Neural cell (in vitro differentiated cells): ENCODE data around the gene ZNF768. TPM values are rescaled to one million over a fixed set of nuclear protein-coding genes. Genes with fewer than 3 reads are reported as not detected.

ENCODE experiments used
- H2AFZ ChIP-seq: fragments of 200-600, 300-800 bp; sonication (generic), shearing (Covaris generic); 2 replicates; pipeline ENCODE4 v1.6.0; 2014; ENCODE audit warnings: low read depth, mild to moderate bottlenecking, antibody characterized with exemption, low read length, moderate library complexity
- H3F3A ChIP-seq: fragments of 200-600 bp; shearing (Covaris generic); 2 replicates; pipeline ENCODE4 v1.6.1; 2016; ENCODE audit warnings: mild to moderate bottlenecking, moderate library complexity, mixed read lengths, antibody characterized with exemption, low read length; ENCODE audit not compliant: insufficient read depth, poor library complexity, severe bottlenecking
- H3K27ac ChIP-seq: fragments of 200-600, 300-800 bp; sonication (generic), shearing (Covaris generic); 2 replicates; pipeline ENCODE4 v1.5.1; 2014; ENCODE audit warnings: mild to moderate bottlenecking, low read length, moderate library complexity
- H3K27me3 ChIP-seq: fragments of 300-800, 200-600 bp; sonication (generic), shearing (Covaris generic); 2 replicates; pipeline ENCODE4 v1.6.0; 2014; ENCODE audit warnings: mild to moderate bottlenecking, low read depth, low read length, moderate library complexity; ENCODE audit not compliant: insufficient read depth
- H3K36me3 ChIP-seq: fragments of 300-800, 200-600 bp; sonication (generic), shearing (Covaris generic); 2 replicates; pipeline ENCODE4 v1.5.1; 2014; ENCODE audit warnings: mild to moderate bottlenecking, antibody characterized with exemption, low read length, moderate library complexity; ENCODE audit not compliant: insufficient read depth
- H3K4me2 ChIP-seq: fragments of 300-800, 200-600 bp; sonication (generic), shearing (Covaris generic); 2 replicates; pipeline ENCODE4 v1.6.0; 2014; ENCODE audit warnings: mild to moderate bottlenecking, low read length
- H3K4me3 ChIP-seq: fragments of 300-800, 200-600 bp; sonication (generic), shearing (Covaris generic); 2 replicates; pipeline ENCODE4 v1.5.1; 2014; ENCODE audit warnings: mild to moderate bottlenecking, low read length, moderate library complexity
- H3K79me2 ChIP-seq: fragments of 200-600 bp; shearing (Covaris generic); replicated peaks from 2 replicates; pipeline ENCODE4 v1.6.0; 2014; ENCODE audit warnings: mild to moderate bottlenecking, low read length, moderate library complexity; ENCODE audit not compliant: insufficient read depth
- H3K9ac ChIP-seq: fragments of 300-800, 200-600 bp; sonication (generic), shearing (Covaris generic); 2 replicates; pipeline ENCODE4 v1.6.1; 2016; ENCODE audit warnings: mild to moderate bottlenecking, low read length, mixed read lengths
- H3K9me2 ChIP-seq: fragments of 200-600 bp; shearing (Covaris generic); 2 replicates; pipeline ENCODE4 v1.6.1; 2016; ENCODE audit warnings: mild to moderate bottlenecking, low read length, mixed read lengths; ENCODE audit not compliant: insufficient read depth
- H3K9me3 ChIP-seq: fragments of 200-600, 300-800 bp; sonication (generic), shearing (Covaris generic); 2 replicates; pipeline ENCODE4 v1.6.1; 2016; ENCODE audit warnings: mild to moderate bottlenecking, mixed run types, low read length, moderate library complexity, mixed read lengths
- H4K20me1 ChIP-seq: fragments of 200-600 bp; shearing (Covaris generic); 2 replicates; pipeline ENCODE4 v1.6.1; 2016; ENCODE audit warnings: mild to moderate bottlenecking, mixed run types; ENCODE audit not compliant: insufficient read depth
- EP300 ChIP-seq: fragments of 450-650 bp; conservative IDR thresholded peaks from 2 replicates; pipeline ENCODE4 v1.6.1; 2014; ENCODE audit warnings: antibody characterized with exemption, mild to moderate bottlenecking, moderate library complexity; ENCODE audit not compliant: poor library complexity, severe bottlenecking
- EZH2 ChIP-seq: fragments of 200-600, 300-800 bp; shearing (Covaris generic), sonication (generic); IDR thresholded peaks from 2 replicates; pipeline ENCODE4 v1.6.1; 2014; ENCODE audit warnings: antibody characterized with exemption, low read length, borderline replicate concordance, mild to moderate bottlenecking; ENCODE audit not compliant: insufficient read depth, poor library complexity, severe bottlenecking
- MXI1 ChIP-seq: fragments of 450-650 bp; conservative IDR thresholded peaks from 2 replicates; pipeline ENCODE4 v1.6.1; 2014; ENCODE audit warnings: antibody characterized with exemption, mild to moderate bottlenecking; ENCODE audit not compliant: poor library complexity, severe bottlenecking
- POLR2AphosphoS5 ChIP-seq: IDR thresholded peaks from 2 replicates; pipeline ENCODE4 v1.6.1; 2012
- RAD21 ChIP-seq: fragments of 450-650 bp; conservative IDR thresholded peaks from 2 replicates; pipeline ENCODE4 v1.6.1; 2014; ENCODE audit warnings: antibody characterized with exemption, mild to moderate bottlenecking, moderate library complexity
- SMC3 ChIP-seq: fragments of 450-650 bp; conservative IDR thresholded peaks from 2 replicates; pipeline ENCODE4 v1.6.1; 2014; ENCODE audit warnings: antibody characterized with exemption, mild to moderate bottlenecking, moderate library complexity; ENCODE audit not compliant: poor library complexity
- TAF1 ChIP-seq: IDR thresholded peaks from 2 replicates; pipeline ENCODE4 v1.6.1; 2012; ENCODE audit warnings: low read depth
- polyA plus RNA-seq: library from polyadenylated mRNA; depleted of rRNA; stranded (reverse); fragments of >200 nt; gene quantifications from 2 replicates; pipeline ENCODE4 v1.2.3, GENCODE V29; 2014
- TF ChIP-seq, protein P1 (sequence below): IDR thresholded peaks from 2 replicates; pipeline ENCODE4 v1.6.1; 2012; ENCODE audit warnings: borderline replicate concordance
- TF ChIP-seq, protein P2 (sequence below): fragments of 450-650 bp; IDR thresholded peaks from 2 replicates; pipeline ENCODE4 v1.5.1; 2014; ENCODE audit warnings: antibody characterized with exemption, mild to moderate bottlenecking, moderate library complexity; ENCODE audit not compliant: poor library complexity, severe bottlenecking

ZNF768 gene
- polyA plus RNA-seq, 1 donor from 2014 or later: 54.4 TPM

GRCh38 chr16:30511509-30511908 is 14.9 kb downstream of the ZNF768 start:
- no peaks in the 10 kb centered on the region for H3F3A ChIP-seq
- H4K20me1 ChIP-seq: no peaks in the 10 kb centered on the region
- H3K79me2 ChIP-seq: no peaks in the 10 kb centered on the region
- no peaks in the 10 kb centered on the region for H3K27me3 ChIP-seq
- H3K4me3 ChIP-seq: no peak overlapping the region
- no peak overlapping the region for H2AFZ ChIP-seq
- H3K9me2 ChIP-seq: no peaks in the 10 kb centered on the region
- H3K4me2 ChIP-seq: no peak overlapping the region
- H3K36me3 ChIP-seq: no peaks in the 10 kb centered on the region
- no peak overlapping the region for H3K27ac ChIP-seq
- no peak overlapping the region for H3K9ac ChIP-seq
- H3K9me3 ChIP-seq: no peaks in the 10 kb centered on the region
- TF ChIP-seq, protein P1, sequence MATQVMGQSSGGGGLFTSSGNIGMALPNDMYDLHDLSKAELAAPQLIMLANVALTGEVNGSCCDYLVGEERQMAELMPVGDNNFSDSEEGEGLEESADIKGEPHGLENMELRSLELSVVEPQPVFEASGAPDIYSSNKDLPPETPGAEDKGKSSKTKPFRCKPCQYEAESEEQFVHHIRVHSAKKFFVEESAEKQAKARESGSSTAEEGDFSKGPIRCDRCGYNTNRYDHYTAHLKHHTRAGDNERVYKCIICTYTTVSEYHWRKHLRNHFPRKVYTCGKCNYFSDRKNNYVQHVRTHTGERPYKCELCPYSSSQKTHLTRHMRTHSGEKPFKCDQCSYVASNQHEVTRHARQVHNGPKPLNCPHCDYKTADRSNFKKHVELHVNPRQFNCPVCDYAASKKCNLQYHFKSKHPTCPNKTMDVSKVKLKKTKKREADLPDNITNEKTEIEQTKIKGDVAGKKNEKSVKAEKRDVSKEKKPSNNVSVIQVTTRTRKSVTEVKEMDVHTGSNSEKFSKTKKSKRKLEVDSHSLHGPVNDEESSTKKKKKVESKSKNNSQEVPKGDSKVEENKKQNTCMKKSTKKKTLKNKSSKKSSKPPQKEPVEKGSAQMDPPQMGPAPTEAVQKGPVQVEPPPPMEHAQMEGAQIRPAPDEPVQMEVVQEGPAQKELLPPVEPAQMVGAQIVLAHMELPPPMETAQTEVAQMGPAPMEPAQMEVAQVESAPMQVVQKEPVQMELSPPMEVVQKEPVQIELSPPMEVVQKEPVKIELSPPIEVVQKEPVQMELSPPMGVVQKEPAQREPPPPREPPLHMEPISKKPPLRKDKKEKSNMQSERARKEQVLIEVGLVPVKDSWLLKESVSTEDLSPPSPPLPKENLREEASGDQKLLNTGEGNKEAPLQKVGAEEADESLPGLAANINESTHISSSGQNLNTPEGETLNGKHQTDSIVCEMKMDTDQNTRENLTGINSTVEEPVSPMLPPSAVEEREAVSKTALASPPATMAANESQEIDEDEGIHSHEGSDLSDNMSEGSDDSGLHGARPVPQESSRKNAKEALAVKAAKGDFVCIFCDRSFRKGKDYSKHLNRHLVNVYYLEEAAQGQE: no peak
- TF ChIP-seq MXI1 (no peak), POLR2AphosphoS5 (no peak), TAF1 (no peak)
- TF ChIP-seq, protein P2, sequence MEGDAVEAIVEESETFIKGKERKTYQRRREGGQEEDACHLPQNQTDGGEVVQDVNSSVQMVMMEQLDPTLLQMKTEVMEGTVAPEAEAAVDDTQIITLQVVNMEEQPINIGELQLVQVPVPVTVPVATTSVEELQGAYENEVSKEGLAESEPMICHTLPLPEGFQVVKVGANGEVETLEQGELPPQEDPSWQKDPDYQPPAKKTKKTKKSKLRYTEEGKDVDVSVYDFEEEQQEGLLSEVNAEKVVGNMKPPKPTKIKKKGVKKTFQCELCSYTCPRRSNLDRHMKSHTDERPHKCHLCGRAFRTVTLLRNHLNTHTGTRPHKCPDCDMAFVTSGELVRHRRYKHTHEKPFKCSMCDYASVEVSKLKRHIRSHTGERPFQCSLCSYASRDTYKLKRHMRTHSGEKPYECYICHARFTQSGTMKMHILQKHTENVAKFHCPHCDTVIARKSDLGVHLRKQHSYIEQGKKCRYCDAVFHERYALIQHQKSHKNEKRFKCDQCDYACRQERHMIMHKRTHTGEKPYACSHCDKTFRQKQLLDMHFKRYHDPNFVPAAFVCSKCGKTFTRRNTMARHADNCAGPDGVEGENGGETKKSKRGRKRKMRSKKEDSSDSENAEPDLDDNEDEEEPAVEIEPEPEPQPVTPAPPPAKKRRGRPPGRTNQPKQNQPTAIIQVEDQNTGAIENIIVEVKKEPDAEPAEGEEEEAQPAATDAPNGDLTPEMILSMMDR: no peak

- H3K9ac ChIP-seq: no peak overlapping the region
- no peak overlapping the region for H3K4me2 ChIP-seq
- H3K27me3 ChIP-seq: no peaks in the 10 kb centered on the region
- no peak overlapping the region for H2AFZ ChIP-seq
- no peak for TF ChIP-seq TAF1
- TF ChIP-seq SMC3: no peak
- TF ChIP-seq EP300: no peak
- TF ChIP-seq, protein P2: no peak
- TF ChIP-seq, protein P1: no peak
- TF ChIP-seq RAD21: no peak
- no peak for TF ChIP-seq MXI1
- no peak for TF ChIP-seq POLR2AphosphoS5
- no peak for TF ChIP-seq EZH2
- H3K79me2 ChIP-seq: no peaks in the 10 kb centered on the region
- no peaks in the 10 kb centered on the region for H3K36me3 ChIP-seq
- H3K9me2 ChIP-seq: no peaks in the 10 kb centered on the region
- H3K4me3 ChIP-seq: no peak overlapping the region
- no peaks in the 10 kb centered on the region for H3K9me3 ChIP-seq
- H3F3A ChIP-seq: no peaks in the 10 kb centered on the region
- no peaks in the 10 kb centered on the region for H4K20me1 ChIP-seq
- no peak overlapping the region for H3K27ac ChIP-seq
Measured at GRCh38 chr16:30510376-30510938, 15.9 kb downstream of the ZNF768 start.
